PC-9 (cell line): ENCODE results near the gene TBX6.

Source experiments
- CTCF ChIP-seq: fragments of 200-600 bp; sonication (generic); conservative IDR thresholded peaks from 2 replicates; pipeline ENCODE4 v1.6.1; 2017; ENCODE audit warnings: mixed run types, antibody characterized with exemption, mild to moderate bottlenecking, moderate library complexity
- EZH2 ChIP-seq: fragments of 200-600 bp; sonication (generic); IDR thresholded peaks from 2 replicates; pipeline ENCODE4 v1.8.0; 2017; ENCODE audit warnings: antibody characterized with exemption, low read depth

DNA sequence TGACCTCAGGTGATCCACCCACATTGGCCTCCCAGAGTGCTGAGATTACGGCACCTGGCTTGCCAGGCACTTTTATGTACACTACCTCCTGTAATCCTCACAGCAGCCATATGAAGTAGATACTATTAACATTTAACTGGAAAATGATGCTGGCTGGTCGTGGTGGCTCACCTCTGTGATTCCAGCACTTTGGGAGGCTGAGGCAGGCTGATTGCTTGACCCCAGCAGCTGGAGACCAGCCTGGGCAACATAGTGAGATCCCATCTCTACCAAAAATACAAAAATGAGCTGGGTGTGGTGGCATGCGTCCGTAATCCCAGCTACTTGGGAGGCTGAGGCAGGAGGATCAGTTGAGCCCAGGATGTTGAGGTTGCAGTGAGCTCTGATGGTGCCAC lies 33.3 kb upstream of the TBX6 start:
- TF ChIP-seq CTCF (no peak), EZH2 (no peak)
